HepG2 (cell line): ENCODE results near the gene CYB5D1. TPM values are rescaled to one million over a fixed set of nuclear protein-coding genes. Genes with fewer than 3 reads are reported as not detected.
A peak's percentile ranks its signal among the peaks of the same experiment; 100 is the strongest.

Source experiments
- AKAP8 ChIP-seq: sonication (generic); formaldehyde crosslinking; IDR thresholded peaks from 2 replicates; pipeline ENCODE4 v1.5.1; 2020; ENCODE audit warnings: mild to moderate bottlenecking, missing genetic modification reagents
- FOSL1 ChIP-seq: sonication (generic); formaldehyde crosslinking; IDR thresholded peaks from 2 replicates; pipeline ENCODE4 v1.9.0; 2021; ENCODE audit warnings: missing genetic modification reagents, borderline replicate concordance
- GFI1 ChIP-seq: sonication (generic); formaldehyde crosslinking; IDR thresholded peaks from 2 replicates; pipeline ENCODE4 v1.5.0; 2020; ENCODE audit warnings: missing genetic modification reagents, mild to moderate bottlenecking, borderline replicate concordance
- MAFF ChIP-seq: IDR thresholded peaks from 2 replicates; pipeline ENCODE4 v1.6.1; 2011; ENCODE audit warnings: low read depth, low read length, improper control_type of control experiment
- MIER3 ChIP-seq: IDR thresholded peaks from 2 replicates; pipeline ENCODE4 v1.6.1; 2016; ENCODE audit warnings: missing compliant biosample characterization, borderline replicate concordance
- POLR2G ChIP-seq: fragments of 200-400 bp; formaldehyde crosslinking; IDR thresholded peaks from 2 replicates; pipeline ENCODE4 v1.6.1; 2018; ENCODE audit warnings: mild to moderate bottlenecking, low read depth, low read length, moderate library complexity
- ZNF253 ChIP-seq: sonication (generic); formaldehyde crosslinking; IDR thresholded peaks from 2 replicates; pipeline ENCODE4 v1.8.0; 2022; ENCODE audit warnings: mild to moderate bottlenecking, missing genetic modification reagents, borderline replicate concordance
- ZNF350 ChIP-seq: sonication (generic); formaldehyde crosslinking; IDR thresholded peaks from 2 replicates; pipeline ENCODE4 v1.4.0; 2020; ENCODE audit warnings: mild to moderate bottlenecking, low read depth, missing genetic modification reagents, borderline replicate concordance
- ZNF501 ChIP-seq: sonication (generic); formaldehyde crosslinking; IDR thresholded peaks from 2 replicates; pipeline ENCODE4 v1.5.1; 2020; ENCODE audit warnings: mild to moderate bottlenecking, moderate library complexity, missing genetic modification reagents
- ZNF709 ChIP-seq: sonication (generic); formaldehyde crosslinking; IDR thresholded peaks from 2 replicates; pipeline ENCODE4 v1.5.0; 2020; ENCODE audit warnings: mild to moderate bottlenecking, missing genetic modification reagents
- ZNF776 ChIP-seq: sonication (generic); formaldehyde crosslinking; IDR thresholded peaks from 2 replicates; pipeline ENCODE4 v1.4.0; 2020; ENCODE audit warnings: mild to moderate bottlenecking, missing genetic modification reagents
- polyA plus RNA-seq, 8 experiments: library from polyadenylated mRNA; depleted of rRNA in 3 of 8; stranded (reverse) in 7 of 8; unstranded in 1 of 8; fragments of >200 nt; fragmentation: Illumina TruSeq in 4 of 8; extraction: Trizol in 4 of 8; gene quantifications; 2 replicates each; pipeline versions ENCODE4 v1.2.1 to v1.2.3, GENCODE V29; 2011 to 2016; ENCODE audit warnings: low read depth in 4 of 8, missing spikeins in 1 of 8, mixed read lengths in 1 of 8; ENCODE audit not compliant: insufficient read depth in 1 of 8
- total RNA-seq, 5 experiments: library from RNA; depleted of rRNA; stranded (reverse); fragments of >200 nt; fragmentation: Illumina TruSeq; extraction: Trizol; gene quantifications; 2 replicates each; pipeline ENCODE4 v1.2.3, GENCODE V29; 2016; ENCODE audit warnings: low read depth in 1 of 5
- TF ChIP-seq, protein P1 (sequence below): IDR thresholded peaks from 2 replicates; pipeline ENCODE4 v1.6.1; 2016; ENCODE audit warnings: low read depth, control low read depth
- TF ChIP-seq, protein P2 (sequence below): sonication (generic); formaldehyde crosslinking; IDR thresholded peaks from 2 replicates; pipeline ENCODE4 v1.5.0; 2020; ENCODE audit warnings: missing genetic modification reagents, mild to moderate bottlenecking, borderline replicate concordance
- TF ChIP-seq, protein P3 (sequence below): sonication (generic); formaldehyde crosslinking; IDR thresholded peaks from 2 replicates; pipeline ENCODE4 v1.4.0; 2020; ENCODE audit warnings: missing genetic modification reagents
- TF ChIP-seq, protein P4 (sequence below): sonication (generic); formaldehyde crosslinking; IDR thresholded peaks from 2 replicates; pipeline ENCODE4 v1.8.0; 2022; ENCODE audit warnings: missing genetic modification reagents, low read depth, mild to moderate bottlenecking, borderline replicate concordance

CYB5D1 gene
- total and polyA plus RNA-seq, 2 of the 13 experiments (the other 11 are each of a cell fraction or from before 2014, with no cell fraction given) = 8.9 to 17.0 TPM

DNA sequence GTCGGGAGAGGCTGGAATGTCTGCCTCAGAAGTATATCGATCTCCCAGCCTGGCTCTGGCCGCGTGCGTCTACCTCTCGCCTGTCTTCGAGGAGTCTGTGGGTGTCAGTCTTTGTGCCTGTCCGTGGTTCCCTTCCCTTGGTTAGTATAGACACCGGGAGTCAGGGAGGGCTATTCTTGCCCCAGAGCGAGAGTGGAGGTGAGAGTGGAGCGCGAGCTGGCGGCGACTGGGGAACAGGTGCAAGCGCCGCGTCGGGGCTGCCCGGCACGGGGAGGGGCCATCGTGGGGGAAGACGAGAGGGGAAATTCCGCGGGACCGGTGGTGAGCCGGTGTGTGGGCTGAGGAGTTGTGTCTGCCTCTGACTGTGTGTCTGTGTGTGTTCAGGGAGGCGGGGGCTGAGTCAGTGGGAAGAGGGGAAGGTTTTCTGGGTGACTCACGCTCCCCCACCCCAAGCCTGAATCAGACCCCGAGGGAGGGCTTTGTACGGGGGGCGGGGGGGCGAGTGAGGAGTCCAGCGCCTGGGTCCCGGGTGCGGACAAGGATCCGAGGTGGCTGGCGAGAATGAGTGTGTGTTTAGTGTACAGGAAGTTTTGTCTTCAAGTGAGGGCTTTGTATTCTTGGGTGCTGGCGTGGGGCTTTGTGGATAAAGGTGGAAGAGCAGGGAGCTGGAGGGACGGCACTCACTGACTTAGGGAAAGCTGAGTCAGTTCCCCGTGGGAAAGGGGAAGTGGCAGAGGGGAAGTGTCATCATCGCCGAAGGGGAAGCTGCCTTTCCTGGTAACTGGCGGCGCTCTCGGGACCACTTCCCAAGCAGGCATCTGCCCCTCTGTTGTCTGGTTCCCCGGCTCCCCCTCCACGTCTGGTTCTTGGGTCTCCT, 15.2 kb upstream of the CYB5D1 start (continued):
- TF ChIP-seq AKAP8 (CRISPR knock-in tag) (peak; percentile 69), ZNF776 (CRISPR knock-in tag) (0 out of 2 replicates have a peak, but pooled peaks have one; percentile 9), ZNF350 (CRISPR knock-in tag) (peak; percentile 34; the same call in 1 of the 2 replicates), FOSL1 (no peak), POLR2G (peak; percentile 44), ZNF253 (0 out of 2 replicates have a peak, but pooled peaks have one; percentile 46), MAFF (peak; percentile 43), ZNF709 (CRISPR knock-in tag) (no peak; the same call in 1 of the 2 replicates), ZNF501 (CRISPR knock-in tag) (no peak; the same call in 1 of the 2 replicates), MIER3 (CRISPR knock-in tag) (peak; percentile 0; the same call in 1 of the 2 replicates), GFI1 (CRISPR knock-in tag) (no peak)
- TF ChIP-seq, protein P1, sequence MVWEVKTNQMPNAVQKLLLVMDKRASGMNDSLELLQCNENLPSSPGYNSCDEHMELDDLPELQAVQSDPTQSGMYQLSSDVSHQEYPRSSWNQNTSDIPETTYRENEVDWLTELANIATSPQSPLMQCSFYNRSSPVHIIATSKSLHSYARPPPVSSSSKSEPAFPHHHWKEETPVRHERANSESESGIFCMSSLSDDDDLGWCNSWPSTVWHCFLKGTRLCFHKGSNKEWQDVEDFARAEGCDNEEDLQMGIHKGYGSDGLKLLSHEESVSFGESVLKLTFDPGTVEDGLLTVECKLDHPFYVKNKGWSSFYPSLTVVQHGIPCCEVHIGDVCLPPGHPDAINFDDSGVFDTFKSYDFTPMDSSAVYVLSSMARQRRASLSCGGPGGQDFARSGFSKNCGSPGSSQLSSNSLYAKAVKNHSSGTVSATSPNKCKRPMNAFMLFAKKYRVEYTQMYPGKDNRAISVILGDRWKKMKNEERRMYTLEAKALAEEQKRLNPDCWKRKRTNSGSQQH (CRISPR knock-in tag) = no peak
- TF ChIP-seq, protein P2, sequence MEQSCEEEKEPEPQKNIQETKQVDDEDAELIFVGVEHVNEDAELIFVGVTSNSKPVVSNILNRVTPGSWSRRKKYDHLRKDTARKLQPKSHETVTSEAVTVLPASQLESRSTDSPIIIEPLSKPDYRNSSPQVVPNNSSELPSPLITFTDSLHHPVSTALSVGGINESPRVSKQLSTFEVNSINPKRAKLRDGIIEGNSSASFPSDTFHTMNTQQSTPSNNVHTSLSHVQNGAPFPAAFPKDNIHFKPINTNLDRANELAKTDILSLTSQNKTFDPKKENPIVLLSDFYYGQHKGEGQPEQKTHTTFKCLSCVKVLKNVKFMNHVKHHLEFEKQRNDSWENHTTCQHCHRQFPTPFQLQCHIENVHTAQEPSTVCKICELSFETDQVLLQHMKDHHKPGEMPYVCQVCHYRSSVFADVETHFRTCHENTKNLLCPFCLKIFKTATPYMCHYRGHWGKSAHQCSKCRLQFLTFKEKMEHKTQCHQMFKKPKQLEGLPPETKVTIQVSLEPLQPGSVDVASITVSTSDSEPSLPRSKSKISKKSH (CRISPR knock-in tag) = no peak
- TF ChIP-seq, protein P3, sequence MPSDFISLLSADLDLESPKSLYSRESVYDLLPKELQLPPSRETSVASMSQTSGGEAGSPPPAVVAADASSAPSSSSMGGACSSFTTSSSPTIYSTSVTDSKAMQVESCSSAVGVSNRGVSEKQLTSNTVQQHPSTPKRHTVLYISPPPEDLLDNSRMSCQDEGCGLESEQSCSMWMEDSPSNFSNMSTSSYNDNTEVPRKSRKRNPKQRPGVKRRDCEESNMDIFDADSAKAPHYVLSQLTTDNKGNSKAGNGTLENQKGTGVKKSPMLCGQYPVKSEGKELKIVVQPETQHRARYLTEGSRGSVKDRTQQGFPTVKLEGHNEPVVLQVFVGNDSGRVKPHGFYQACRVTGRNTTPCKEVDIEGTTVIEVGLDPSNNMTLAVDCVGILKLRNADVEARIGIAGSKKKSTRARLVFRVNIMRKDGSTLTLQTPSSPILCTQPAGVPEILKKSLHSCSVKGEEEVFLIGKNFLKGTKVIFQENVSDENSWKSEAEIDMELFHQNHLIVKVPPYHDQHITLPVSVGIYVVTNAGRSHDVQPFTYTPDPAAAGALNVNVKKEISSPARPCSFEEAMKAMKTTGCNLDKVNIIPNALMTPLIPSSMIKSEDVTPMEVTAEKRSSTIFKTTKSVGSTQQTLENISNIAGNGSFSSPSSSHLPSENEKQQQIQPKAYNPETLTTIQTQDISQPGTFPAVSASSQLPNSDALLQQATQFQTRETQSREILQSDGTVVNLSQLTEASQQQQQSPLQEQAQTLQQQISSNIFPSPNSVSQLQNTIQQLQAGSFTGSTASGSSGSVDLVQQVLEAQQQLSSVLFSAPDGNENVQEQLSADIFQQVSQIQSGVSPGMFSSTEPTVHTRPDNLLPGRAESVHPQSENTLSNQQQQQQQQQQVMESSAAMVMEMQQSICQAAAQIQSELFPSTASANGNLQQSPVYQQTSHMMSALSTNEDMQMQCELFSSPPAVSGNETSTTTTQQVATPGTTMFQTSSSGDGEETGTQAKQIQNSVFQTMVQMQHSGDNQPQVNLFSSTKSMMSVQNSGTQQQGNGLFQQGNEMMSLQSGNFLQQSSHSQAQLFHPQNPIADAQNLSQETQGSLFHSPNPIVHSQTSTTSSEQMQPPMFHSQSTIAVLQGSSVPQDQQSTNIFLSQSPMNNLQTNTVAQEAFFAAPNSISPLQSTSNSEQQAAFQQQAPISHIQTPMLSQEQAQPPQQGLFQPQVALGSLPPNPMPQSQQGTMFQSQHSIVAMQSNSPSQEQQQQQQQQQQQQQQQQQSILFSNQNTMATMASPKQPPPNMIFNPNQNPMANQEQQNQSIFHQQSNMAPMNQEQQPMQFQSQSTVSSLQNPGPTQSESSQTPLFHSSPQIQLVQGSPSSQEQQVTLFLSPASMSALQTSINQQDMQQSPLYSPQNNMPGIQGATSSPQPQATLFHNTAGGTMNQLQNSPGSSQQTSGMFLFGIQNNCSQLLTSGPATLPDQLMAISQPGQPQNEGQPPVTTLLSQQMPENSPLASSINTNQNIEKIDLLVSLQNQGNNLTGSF = no peak
- TF ChIP-seq, protein P4, sequence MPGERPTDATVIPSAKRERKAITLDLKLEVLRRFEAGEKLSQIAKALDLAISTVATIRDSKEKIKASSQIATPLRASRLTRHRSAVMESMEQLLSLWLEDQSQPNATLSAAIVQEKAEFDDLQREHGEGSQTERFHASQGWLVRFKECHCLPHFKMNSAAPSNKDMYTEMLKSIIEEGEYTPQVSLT (CRISPR knock-in tag) = no peak
